ENCODE measurements around the gene CACNA1S. TPM values are rescaled to one million over a fixed set of nuclear protein-coding genes. Genes with fewer than 3 reads are reported as not detected.

CACNA1S gene
- total and polyA plus RNA-seq, 8 donors = under 0.01 TPM; not detected in 7

GRCh38 chr1:201140941-201141260, 28.7 kb upstream of the CACNA1S start:
- FAIRE-seq (no peak), DNase-seq (no peak), ATAC-seq (no peak)
- intact Hi-C loops (cut with DNase I) = no loop called here
- H3K9me3 ChIP-seq = no peaks in the 10 kb centered on the region
- no peaks in the 10 kb centered on the region for H3K27me3 ChIP-seq
- no peak overlapping the region for H3K27ac ChIP-seq
- peaks cover 0 to 43% (median 15%) of the 10 kb centered on the region in 3 donors for H3K36me3 ChIP-seq
- no peak overlapping the region for H3K4me3 ChIP-seq
- peaks cover 3 to 15% (median 10%) of the 10 kb centered on the region in 3 donors for H3K4me1 ChIP-seq
- WGBS, 2 donors = 92 to 95% methylated on average over 8 of the region's 8 CpGs
- TF ChIP-seq, protein P1, sequence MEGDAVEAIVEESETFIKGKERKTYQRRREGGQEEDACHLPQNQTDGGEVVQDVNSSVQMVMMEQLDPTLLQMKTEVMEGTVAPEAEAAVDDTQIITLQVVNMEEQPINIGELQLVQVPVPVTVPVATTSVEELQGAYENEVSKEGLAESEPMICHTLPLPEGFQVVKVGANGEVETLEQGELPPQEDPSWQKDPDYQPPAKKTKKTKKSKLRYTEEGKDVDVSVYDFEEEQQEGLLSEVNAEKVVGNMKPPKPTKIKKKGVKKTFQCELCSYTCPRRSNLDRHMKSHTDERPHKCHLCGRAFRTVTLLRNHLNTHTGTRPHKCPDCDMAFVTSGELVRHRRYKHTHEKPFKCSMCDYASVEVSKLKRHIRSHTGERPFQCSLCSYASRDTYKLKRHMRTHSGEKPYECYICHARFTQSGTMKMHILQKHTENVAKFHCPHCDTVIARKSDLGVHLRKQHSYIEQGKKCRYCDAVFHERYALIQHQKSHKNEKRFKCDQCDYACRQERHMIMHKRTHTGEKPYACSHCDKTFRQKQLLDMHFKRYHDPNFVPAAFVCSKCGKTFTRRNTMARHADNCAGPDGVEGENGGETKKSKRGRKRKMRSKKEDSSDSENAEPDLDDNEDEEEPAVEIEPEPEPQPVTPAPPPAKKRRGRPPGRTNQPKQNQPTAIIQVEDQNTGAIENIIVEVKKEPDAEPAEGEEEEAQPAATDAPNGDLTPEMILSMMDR (IDR thresholded peaks at IDR 0.05) = no peak

GRCh38 chr1:201140235-201140940, 28.2 kb upstream of the CACNA1S start:
- intact Hi-C loops (cut with DNase I) = no loop called here
- Histone ChIP-seq H3K4me1 (peaks cover 3 to 15% (median 10%) of the 10 kb centered on the region in 3 donors), H3K36me3 (peaks cover 0 to 38% (median 15%) of the 10 kb centered on the region in 3 donors), H3K27me3 (no peaks in the 10 kb centered on the region), H3K4me3 (no peak overlapping the region), H3K9me3 (no peaks in the 10 kb centered on the region), H3K27ac (no peak overlapping the region)
- TF ChIP-seq, protein P1 (IDR thresholded peaks at IDR 0.05) = no peak
- WGBS, 2 donors = 79 to 85% methylated on average over 10 of the region's 10 CpGs
- FAIRE-seq = no peak
- DNase-seq = peak in 1 of 6 donors; percentile 28
- ATAC-seq = no peak

DNA sequence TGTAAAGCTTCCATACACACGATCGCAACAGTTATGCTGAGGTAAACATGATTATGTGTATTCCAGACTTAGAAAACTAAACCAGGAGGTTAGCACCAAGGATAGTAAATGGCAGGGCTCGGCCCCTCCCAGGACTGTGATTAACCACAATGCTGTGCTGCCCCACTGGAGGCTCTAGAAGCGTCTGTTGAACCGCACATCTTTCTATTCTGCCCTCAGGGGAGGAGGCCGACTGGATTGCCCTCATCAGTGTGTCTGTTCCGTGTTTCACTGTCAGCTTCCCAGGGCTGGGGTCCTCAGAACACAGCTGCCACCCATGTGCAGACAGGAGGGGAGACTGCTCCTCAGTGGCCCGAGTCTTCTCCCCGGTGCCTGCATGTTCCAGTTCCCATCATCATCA, 27.5 kb upstream of the CACNA1S start:
- no peaks in the 10 kb centered on the region for H3K27me3 ChIP-seq
- H3K27ac ChIP-seq = no peak overlapping the region
- TF ChIP-seq, protein P1 (IDR thresholded peaks at IDR 0.05) = no peak
- 91 to 96% methylated on average over 9 of the region's 9 CpGs for WGBS, 2 donors
- no peak for FAIRE-seq
- no peaks in the 10 kb centered on the region for H3K9me3 ChIP-seq
- intact Hi-C loops (cut with DNase I) = no loop called here
- DNase-seq = peak in 1 of 6 donors; percentile 25
- no peak for ATAC-seq
- peaks cover 0 to 31% (median 15%) of the 10 kb centered on the region in 3 donors for H3K36me3 ChIP-seq
- peaks cover 3 to 15% (median 10%) of the 10 kb centered on the region in 3 donors for H3K4me1 ChIP-seq
- H3K4me3 ChIP-seq = no peak overlapping the region

- no peak overlapping the region for H3K4me3 ChIP-seq
- H3K36me3 ChIP-seq = peaks cover 0 to 27% (median 15%) of the 10 kb centered on the region in 3 donors
- WGBS, 2 donors = 95 to 99% methylated on average over 5 of the region's 5 CpGs
- peaks cover 3 to 15% (median 10%) of the 10 kb centered on the region in 3 donors for H3K4me1 ChIP-seq
- H3K27me3 ChIP-seq = no peaks in the 10 kb centered on the region
- no peaks in the 10 kb centered on the region for H3K9me3 ChIP-seq
- no peak for FAIRE-seq
- DNase-seq = peak in 1 of 6 donors; percentile 44
- H3K27ac ChIP-seq = no peak overlapping the region
- intact Hi-C loops (cut with DNase I) = no loop called here
- ATAC-seq = no peak
- TF ChIP-seq, protein P1 (IDR thresholded peaks at IDR 0.05) = no peak
Measured at GRCh38 chr1:201139306-201139705, 27.1 kb upstream of the CACNA1S start.

DNA sequence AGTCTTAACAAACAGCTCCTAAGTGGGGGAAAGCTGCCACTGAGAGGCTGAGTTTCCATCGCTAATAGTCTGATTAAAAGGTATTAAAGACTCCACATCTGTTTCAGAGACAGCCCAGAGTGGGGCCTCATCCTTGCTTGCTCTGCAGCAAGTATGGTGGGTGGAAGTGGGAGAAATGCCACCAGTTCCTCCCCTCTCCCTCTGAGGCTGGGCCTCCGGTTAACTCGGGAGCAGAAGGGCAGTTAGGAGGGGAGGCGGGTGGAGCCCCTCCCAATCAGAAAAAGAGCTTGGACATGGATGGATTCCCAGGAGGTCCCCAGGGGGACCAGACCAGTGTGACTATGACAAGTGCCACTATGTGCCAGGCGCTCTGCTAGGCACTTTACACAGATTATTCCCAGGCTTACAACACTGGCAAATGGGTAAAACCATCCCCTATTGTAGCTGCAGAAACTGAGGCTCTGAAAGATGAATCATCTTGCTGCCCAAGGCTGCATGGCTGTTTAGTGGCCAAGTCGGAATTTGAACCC, 26.1 kb upstream of the CACNA1S start:
- Histone ChIP-seq H3K4me1 (peaks cover 3 to 15% (median 10%) of the 10 kb centered on the region in 3 donors), H3K9me3 (no peaks in the 10 kb centered on the region), H3K36me3 (peaks cover 0 to 18% (median 8%) of the 10 kb centered on the region in 3 donors), H3K27me3 (no peaks in the 10 kb centered on the region), H3K27ac (peak overlapping the region in 1 of 4 donors; percentile 57), H3K4me3 (no peak overlapping the region)
- TF ChIP-seq, protein P1 (IDR thresholded peaks at IDR 0.05) = no peak
- no peak for ATAC-seq
- intact Hi-C loops (cut with DNase I) = no loop called here
- DNase-seq = peak in 1 of 6 donors; percentile 25
- WGBS, 2 donors = 76 to 79% methylated on average over 6 of the region's 6 CpGs
- no peak for FAIRE-seq

Measured in pancreas (tissue), 10 donors.